HCEC 1CT (cell line): ENCODE data around the gene AAR2.
A peak's percentile ranks its signal among the peaks of the same experiment; 100 is the strongest.

Source experiments
- DNase-seq: peaks from one replicate; pipeline ENCODE4 v3.0.0-alpha.2; 2017

The AAR2 gene

GRCh38 chr20:36235892-36236785 lies at the start of gene AAR2:
Gene AAR2, plus strand, starts transcription at chr20:36236478. Its CDS starts 3,391 bp downstream, at chr20:36239869.
- DNase-seq: peak; percentile 70

DNA sequence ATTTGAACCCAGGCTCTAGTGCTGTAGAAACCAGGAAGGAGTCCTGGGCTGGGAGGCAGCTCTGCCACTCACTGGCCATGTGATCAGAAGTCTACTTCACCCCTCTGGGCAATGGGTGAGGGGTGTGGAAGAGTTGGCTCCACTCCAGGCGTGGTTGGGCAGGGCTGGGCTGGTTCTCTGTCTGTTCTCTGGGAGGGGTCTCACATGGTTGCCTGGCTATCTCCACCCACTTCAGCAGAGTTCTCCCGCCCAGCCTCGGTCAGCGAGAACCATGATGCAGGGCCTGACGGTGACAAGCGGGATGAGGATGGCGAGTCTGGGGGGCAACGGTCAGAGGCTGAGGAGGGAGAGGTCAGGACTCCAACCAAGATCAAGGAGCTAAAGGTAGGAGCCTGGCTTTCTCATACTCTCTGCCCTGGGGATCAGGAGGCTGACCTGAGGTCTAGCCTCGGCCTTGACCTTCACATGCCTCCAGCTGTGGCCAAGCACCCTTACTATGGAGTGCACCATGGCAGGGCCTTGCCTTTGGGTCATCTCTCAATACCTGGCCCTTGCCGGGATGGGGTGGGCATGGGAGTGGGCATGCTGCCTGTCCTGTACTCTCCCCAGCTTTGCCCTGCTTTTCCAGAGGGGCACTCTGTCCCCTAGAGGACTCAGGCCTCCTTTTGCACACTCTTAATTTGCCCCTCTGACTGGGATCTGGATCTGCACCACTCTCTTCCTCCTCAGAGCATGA lies 42.1 kb upstream of the AAR2 start:
- no peak for DNase-seq

GRCh38 chr20:36196676-36197075 lies 39.6 kb upstream of the AAR2 start:
- DNase-seq: no peak

DNA sequence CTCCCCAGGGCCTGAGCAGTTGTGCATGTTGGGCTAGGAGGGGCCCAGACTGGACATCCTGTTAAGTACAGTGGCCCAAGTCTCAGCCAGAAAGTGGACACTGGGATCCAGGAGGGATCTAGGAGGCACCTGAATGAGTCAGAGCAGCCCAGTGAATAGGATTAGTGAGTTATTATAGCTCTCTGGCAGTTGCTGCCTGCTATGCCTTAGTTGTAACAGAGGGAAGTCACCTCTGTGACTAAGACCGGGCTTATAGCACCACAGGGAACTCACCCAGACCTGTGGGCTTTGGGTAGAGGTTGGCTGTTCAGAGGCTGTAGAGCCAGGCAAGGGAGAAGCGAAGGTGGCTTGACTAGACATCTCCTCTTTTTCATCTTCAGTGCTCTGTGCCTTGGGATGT lies 39.0 kb upstream of the AAR2 start:
- DNase-seq: no peak

GRCh38 chr20:36199345-36200257 lies 36.7 kb upstream of the AAR2 start:
- DNase-seq: peak; percentile 64

- no peak for DNase-seq
Observed at GRCh38 chr20:36200451-36200850, 35.8 kb upstream of the AAR2 start.

DNA sequence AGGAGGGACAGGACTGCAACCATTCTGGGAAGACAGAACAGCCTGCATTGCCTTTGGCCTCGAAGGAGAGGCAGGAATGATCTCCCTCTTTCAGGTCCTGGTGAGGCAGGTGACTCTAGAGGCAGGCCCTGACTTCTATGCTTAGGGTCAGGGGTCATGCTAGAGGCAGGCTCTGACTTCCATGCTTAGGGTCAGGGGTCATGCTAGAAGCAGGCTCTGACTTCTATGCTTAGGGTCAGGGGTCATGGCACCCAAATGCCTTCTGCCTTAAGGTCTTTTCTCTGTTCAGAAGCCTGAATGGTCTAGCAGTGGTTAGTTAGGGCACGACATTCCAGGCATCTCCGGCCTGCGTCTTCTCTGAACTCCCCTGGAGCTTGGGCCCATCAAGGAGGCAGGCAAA lies 35.1 kb upstream of the AAR2 start:
- no peak for DNase-seq

- peak; percentile 35 for DNase-seq
Observed at GRCh38 chr20:36202891-36203338, 33.4 kb upstream of the AAR2 start.

GRCh38 chr20:36203861-36204260 lies 32.4 kb upstream of the AAR2 start:
- DNase-seq: no peak

DNA sequence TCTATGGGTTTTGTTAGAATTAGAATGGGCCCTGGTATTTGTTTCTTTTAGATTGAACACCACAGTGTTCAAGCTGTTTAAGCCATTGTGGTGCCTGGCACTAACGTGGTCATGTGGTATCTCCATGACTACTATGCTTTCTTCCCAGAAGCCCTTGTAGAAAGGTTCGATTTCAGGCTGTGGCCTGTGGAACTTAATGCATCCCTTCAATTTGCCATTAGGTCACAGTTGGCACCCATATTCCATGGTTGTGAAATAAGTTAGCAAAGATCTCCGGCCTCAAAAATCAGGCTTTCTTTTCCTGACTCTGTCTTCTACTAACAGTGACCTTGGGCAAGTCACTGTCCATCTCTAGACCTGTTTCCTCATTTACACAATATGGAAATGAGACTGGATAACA lies 31.3 kb upstream of the AAR2 start:
- no peak for DNase-seq

GRCh38 chr20:36206068-36206467 lies 30.2 kb upstream of the AAR2 start:
- no peak for DNase-seq

GRCh38 chr20:36206641-36207040 lies 29.6 kb upstream of the AAR2 start:
- DNase-seq: no peak

- no peak for DNase-seq
Observed at GRCh38 chr20:36207602-36208001, 28.7 kb upstream of the AAR2 start.

- no peak for DNase-seq
Observed at GRCh38 chr20:36208257-36208656, 28.0 kb upstream of the AAR2 start.

GRCh38 chr20:36210436-36211021 lies 25.7 kb upstream of the AAR2 start:
- no peak for DNase-seq

GRCh38 chr20:36213362-36213761 lies 22.9 kb upstream of the AAR2 start:
- no peak for DNase-seq

GRCh38 chr20:36214684-36215256 lies 21.5 kb upstream of the AAR2 start:
- DNase-seq: peak; percentile 26

GRCh38 chr20:36215778-36216177 lies 20.5 kb upstream of the AAR2 start:
- DNase-seq: no peak

GRCh38 chr20:36216314-36217025 lies 19.8 kb upstream of the AAR2 start:
- DNase-seq: no peak

DNA sequence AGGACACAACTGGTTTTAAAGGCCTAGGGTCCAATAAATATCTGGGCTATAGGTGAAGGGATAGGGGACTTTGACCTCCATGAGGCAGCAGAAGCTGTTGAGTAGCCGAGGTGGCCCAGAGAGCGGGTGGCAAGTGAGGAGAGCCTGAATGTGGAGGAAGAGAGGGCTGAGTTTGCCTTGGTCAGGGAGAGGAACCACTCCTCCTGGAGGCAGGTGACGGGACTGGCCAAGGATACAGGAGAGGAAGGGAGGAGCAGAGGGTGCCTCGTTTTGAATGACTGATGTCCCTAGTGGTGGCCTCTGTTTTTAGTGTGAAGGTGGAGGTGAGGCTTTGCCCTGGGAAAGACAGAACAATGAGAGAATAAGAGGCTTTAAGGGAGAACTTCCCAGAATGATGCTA lies 19.1 kb upstream of the AAR2 start:
- no peak for DNase-seq

GRCh38 chr20:36218380-36219064 lies 17.8 kb upstream of the AAR2 start:
- no peak for DNase-seq
